Urinary bladder (tissue), 4 donors: ENCODE data around the gene AHCYL1. TPM values are rescaled to one million over a fixed set of nuclear protein-coding genes. Genes with fewer than 3 reads are reported as not detected.
A peak's percentile ranks its signal among the peaks of the same experiment; 100 is the strongest.

Source experiments
- DNase-seq: peaks from one replicate; pipeline ENCODE4 v3.0.0-alpha.2; 2015; ENCODE audit errors: extremely low spot score
- H3K27ac ChIP-seq: one replicate; pipeline ENCODE4 v1.5.1; 2013; ENCODE audit warnings: low read depth, mild to moderate bottlenecking, moderate library complexity
- H3K36me3 ChIP-seq: one replicate; pipeline ENCODE4 v1.6.1; 2013; ENCODE audit warnings: mild to moderate bottlenecking, moderate library complexity; ENCODE audit not compliant: insufficient read depth
- H3K4me1 ChIP-seq: one replicate; pipeline ENCODE4 v1.6.1; 2013; ENCODE audit warnings: mild to moderate bottlenecking, moderate library complexity; ENCODE audit not compliant: insufficient read depth
- H3K4me3 ChIP-seq: one replicate; pipeline ENCODE4 v1.5.1; 2013; ENCODE audit warnings: low read depth, low read length
- WGBS: extraction: QIAGEN DNeasy Blood & Tissue Kit; methylation state at CpG from one replicate; pipeline ENCODE4 v1.1.7; 2013; 5-methylcytosine and 5-hydroxymethylcytosine counted together
- polyA plus RNA-seq: library from polyadenylated mRNA; stranded (reverse); fragments of 200-250 nt; gene quantifications from one replicate; pipeline ENCODE4 v1.2.3, GENCODE V29; 2013
- total RNA-seq: library from RNA; depleted of rRNA; stranded (reverse); fragments of >200 nt; gene quantifications from one replicate; pipeline ENCODE4 v1.2.3, GENCODE V29; 2014
- donor health status: healthy with polysubstance abuse.
- donor health status: healthy.

The AHCYL1 gene
- total and polyA plus RNA-seq, 2 donors: 46.2 to 68.1 TPM

- Histone ChIP-seq H3K4me1 (no peaks in the 10 kb centered on the region), H3K27ac (no peak overlapping the region), H3K4me3 (no peak overlapping the region), H3K36me3 (no peaks in the 10 kb centered on the region)
- no peak for DNase-seq
- 71% methylated on average over 6 of the region's 6 CpGs for WGBS
Measured at GRCh38 chr1:109980324-109981003, 4.1 kb upstream of the AHCYL1 start.

GRCh38 chr1:109981004-109981335 lies 3.6 kb upstream of the AHCYL1 start:
- 64% methylated on average over 4 of the region's 4 CpGs for WGBS
- Histone ChIP-seq H3K4me1 (no peaks in the 10 kb centered on the region), H3K27ac (no peak overlapping the region), H3K36me3 (no peaks in the 10 kb centered on the region), H3K4me3 (no peak overlapping the region)
- no peak for DNase-seq

GRCh38 chr1:109983380-109984189 lies 980 bp upstream of the AHCYL1 start:
- DNase-seq: no peak
- Histone ChIP-seq H3K27ac (peak overlapping the region; percentile 68), H3K36me3 (no peaks in the 10 kb centered on the region), H3K4me1 (no peaks in the 10 kb centered on the region), H3K4me3 (no peak overlapping the region)
- 70% methylated on average over 5 of the region's 5 CpGs for WGBS

GRCh38 chr1:109984190-109984455 lies 442 bp upstream of the AHCYL1 start:
- peak overlapping the region; percentile 68 for H3K27ac ChIP-seq
- no peaks in the 10 kb centered on the region for H3K4me1 ChIP-seq
- DNase-seq: no peak
- no peak overlapping the region for H3K4me3 ChIP-seq
- 9% methylated on average over 7 of the region's 7 CpGs for WGBS
- no peaks in the 10 kb centered on the region for H3K36me3 ChIP-seq

- 9% methylated on average over 22 of the region's 22 CpGs for WGBS
- Histone ChIP-seq H3K36me3 (no peaks in the 10 kb centered on the region), H3K4me1 (no peaks in the 10 kb centered on the region), H3K4me3 (peak overlapping the region; percentile 78), H3K27ac (peak overlapping the region; percentile 97)
- DNase-seq: no peak
Measured at GRCh38 chr1:109985247-109986053, 885 bp downstream of the AHCYL1 start.

- Histone ChIP-seq H3K36me3 (no peaks in the 10 kb centered on the region), H3K27ac (no peak overlapping the region), H3K4me1 (no peaks in the 10 kb centered on the region), H3K4me3 (peak overlapping the region; percentile 78)
- DNase-seq: no peak
- 80% methylated on average over 3 of the region's 3 CpGs for WGBS
Measured at GRCh38 chr1:109986054-109986444, 1.5 kb downstream of the AHCYL1 start.

- H3K4me1 ChIP-seq: no peaks in the 10 kb centered on the region
- no peak overlapping the region for H3K4me3 ChIP-seq
- no peaks in the 10 kb centered on the region for H3K36me3 ChIP-seq
- H3K27ac ChIP-seq: no peak overlapping the region
- DNase-seq: no peak
- WGBS: 94% methylated on average over 3 of the region's 3 CpGs
Measured at GRCh38 chr1:109988349-109988914, 3.9 kb downstream of the AHCYL1 start.

GRCh38 chr1:109989506-109990301 lies 5.1 kb downstream of the AHCYL1 start:
- H3K4me1 ChIP-seq: no peaks in the 10 kb centered on the region
- no peaks in the 10 kb centered on the region for H3K36me3 ChIP-seq
- WGBS: 84% methylated on average over 9 of the region's 9 CpGs
- no peak for DNase-seq
- H3K4me3 ChIP-seq: no peak overlapping the region
- H3K27ac ChIP-seq: no peak overlapping the region

- H3K4me1 ChIP-seq: no peaks in the 10 kb centered on the region
- 80% methylated on average over 2 of the region's 2 CpGs for WGBS
- no peak overlapping the region for H3K4me3 ChIP-seq
- H3K36me3 ChIP-seq: no peaks in the 10 kb centered on the region
- no peak overlapping the region for H3K27ac ChIP-seq
- DNase-seq: no peak
Measured at GRCh38 chr1:109990302-109990653, 5.7 kb downstream of the AHCYL1 start.

GRCh38 chr1:109991400-109991925 lies 6.9 kb downstream of the AHCYL1 start:
- no peaks in the 10 kb centered on the region for H3K36me3 ChIP-seq
- no peaks in the 10 kb centered on the region for H3K4me1 ChIP-seq
- H3K27ac ChIP-seq: no peak overlapping the region
- WGBS: 80% methylated on average over 5 of the region's 5 CpGs
- H3K4me3 ChIP-seq: no peak overlapping the region
- no peak for DNase-seq

- Histone ChIP-seq H3K36me3 (no peaks in the 10 kb centered on the region), H3K4me3 (no peak overlapping the region), H3K27ac (no peak overlapping the region), H3K4me1 (peaks cover 2% of the 10 kb centered on the region)
- WGBS: 25% methylated on average over 3 of the region's 3 CpGs
- no peak for DNase-seq
Measured at GRCh38 chr1:109993885-109994284, 9.3 kb downstream of the AHCYL1 start.

- WGBS: 67% methylated on average over 1 of the region's 1 CpG
- no peaks in the 10 kb centered on the region for H3K36me3 ChIP-seq
- DNase-seq: no peak
- no peak overlapping the region for H3K4me3 ChIP-seq
- peaks cover 2% of the 10 kb centered on the region for H3K4me1 ChIP-seq
- no peak overlapping the region for H3K27ac ChIP-seq
Measured at GRCh38 chr1:109994654-109995053, 10.1 kb downstream of the AHCYL1 start.

GRCh38 chr1:109995536-109995935 lies 11.0 kb downstream of the AHCYL1 start:
- Histone ChIP-seq H3K27ac (no peak overlapping the region), H3K36me3 (no peaks in the 10 kb centered on the region), H3K4me3 (no peak overlapping the region), H3K4me1 (peaks cover 2% of the 10 kb centered on the region)
- no peak for DNase-seq
- WGBS: 94% methylated on average over 2 of the region's 2 CpGs
